ENCODE data around the gene ABCG2.

GRCh38 chr4:88040707-88041106 is 117.7 kb downstream of the ABCG2 start:
- TF ChIP-seq CTCF (conservative IDR thresholded peaks at IDR 0.05; ENCODE audit: low read length) (no peak), EZH2phosphoT487 (IDR thresholded peaks at IDR 0.05; ENCODE audit: borderline replicate concordance) (no peak)

Data from Loucy (cell line).